Adrenal gland (tissue), 12 donors: Measurements from ENCODE around the gene AQP3. TPM values are rescaled to one million over a fixed set of nuclear protein-coding genes. Genes with fewer than 3 reads are reported as not detected.
"Not testable (repeated sequence)": the region's sequence is repeated elsewhere in the genome, so short reads cannot be mapped to it uniquely, and the experiment has no call there.

ENCODE experiments used
- DNase-seq, 7 donors: peaks; one replicate each; pipeline ENCODE4 v3.0.0-alpha.2; 2019 to 2020
- H3K27ac ChIP-seq, 5 donors: fragments of 200-600 bp; sonication (generic) in 4 of 5; 1 replicate in 3 of 5; 2 replicates in 2 of 5; pipeline versions ENCODE4 v1.5.1 to v1.8.0; 2016 to 2020; ENCODE audit warnings: mild to moderate bottlenecking in 1 of 5
- H3K27me3 ChIP-seq: fragments of 200-600 bp; 2 replicates; pipeline ENCODE4 v1.8.0; 2021
- H3K36me3 ChIP-seq, 2 donors: fragments of 200-600 bp; replicated peaks in 1 of 2; 1 replicate in 1 of 2; 2 replicates in 1 of 2; pipeline versions ENCODE4 v1.5.1 to v1.8.0; 2018 to 2022
- H3K4me1 ChIP-seq, 2 donors: fragments of 200-600 bp; replicated peaks in 1 of 2; 1 replicate in 1 of 2; 2 replicates in 1 of 2; pipeline versions ENCODE4 v1.5.1 to v1.8.0; 2018 to 2021
- H3K4me3 ChIP-seq, 4 donors: fragments of 200-600 bp; sonication (generic) in 3 of 4; one replicate each; pipeline ENCODE4 v1.5.1; 2016 to 2018
- H3K9me3 ChIP-seq, 3 donors: fragments of 200-600 bp; sonication (generic) in 1 of 3; replicated peaks in 1 of 3; 1 replicate in 2 of 3; 2 replicates in 1 of 3; pipeline versions ENCODE4 v1.5.1 to v1.8.0; 2016 to 2021
- POLR2A ChIP-seq, 2 donors: fragments of 450-650 bp; IDR thresholded peaks; one replicate each; pipeline ENCODE4 v1.6.1; 2017; ENCODE audit warnings: antibody characterized with exemption in 2 of 2, mild to moderate bottlenecking in 2 of 2, moderate library complexity in 1 of 2
- WGBS, 4 donors: extraction: QIAGEN DNeasy Blood & Tissue Kit in 2 of 4; methylation state at CpG; one replicate each; pipeline versions ENCODE4 v1.1.5 to v1.1.7; 2013 to 2017; 5-methylcytosine and 5-hydroxymethylcytosine counted together
- intact Hi-C, 2 donors: fragments of 100-400 bp; cut with DNase I; formaldehyde crosslinking; loops; one replicate each; pipeline versions ENCODE4 v1.14.1 to v1.15.0; 2022 to 2023
- polyA plus RNA-seq, 3 donors: library from polyadenylated mRNA; stranded (reverse); fragments of 200-250 nt in 2 of 3; fragments of 350-450 nt in 1 of 3; fragmentation: Illumina TruSeq in 1 of 3; extraction: RNeasy Lipid Tissue Mini Kit (QIAGEN cat#74804) in 1 of 3; gene quantifications; one replicate each; pipeline ENCODE4 v1.2.3, GENCODE V29; 2013 to 2014
- total RNA-seq, 9 donors: library from RNA; depleted of rRNA in 4 of 9; stranded (reverse); fragments of >200 nt in 4 of 9; fragments of 120-200 nt in 1 of 9; fragmentation: NEBNext Ultra II Directional in 1 of 9; extraction: Animal tissue kit (Norgen Biotek cat#: 25700) in 1 of 9; gene quantifications; one replicate each; pipeline versions ENCODE4 v1.1.0 to v1.2.4, GENCODE V29; 2013 to 2023
- TF ChIP-seq, protein P1 (sequence below), 6 experiments: fragments of 450-650 bp in 4 of 6; fragments of 200-600 bp in 2 of 6; sonication (generic) in 1 of 6; IDR thresholded peaks; 1 replicate in 5 of 6; 2 replicates in 1 of 6; pipeline versions ENCODE4 v1.5.1 to v1.8.0; 2016 to 2021; ENCODE audit warnings: antibody characterized with exemption in 6 of 6, mild to moderate bottlenecking in 2 of 6, moderate library complexity in 1 of 6
- donor health status: healthy with polysubstance abuse.
- donor health status: Bipolar disorder and iron deficiency.
- donor health status: DM: yes; HTN: yes; CAD: no.
- donor health status: DM: no; HTN: no; CAD: no.
- donor health status: DM: no; HTN: no; CAD: no.
- donor health status: DM: yes; HTN: yes; CAD: no.

AQP3 gene
- total and polyA plus RNA-seq, 12 donors = 0.88 to 17.9 (median 2.3) TPM

DNA sequence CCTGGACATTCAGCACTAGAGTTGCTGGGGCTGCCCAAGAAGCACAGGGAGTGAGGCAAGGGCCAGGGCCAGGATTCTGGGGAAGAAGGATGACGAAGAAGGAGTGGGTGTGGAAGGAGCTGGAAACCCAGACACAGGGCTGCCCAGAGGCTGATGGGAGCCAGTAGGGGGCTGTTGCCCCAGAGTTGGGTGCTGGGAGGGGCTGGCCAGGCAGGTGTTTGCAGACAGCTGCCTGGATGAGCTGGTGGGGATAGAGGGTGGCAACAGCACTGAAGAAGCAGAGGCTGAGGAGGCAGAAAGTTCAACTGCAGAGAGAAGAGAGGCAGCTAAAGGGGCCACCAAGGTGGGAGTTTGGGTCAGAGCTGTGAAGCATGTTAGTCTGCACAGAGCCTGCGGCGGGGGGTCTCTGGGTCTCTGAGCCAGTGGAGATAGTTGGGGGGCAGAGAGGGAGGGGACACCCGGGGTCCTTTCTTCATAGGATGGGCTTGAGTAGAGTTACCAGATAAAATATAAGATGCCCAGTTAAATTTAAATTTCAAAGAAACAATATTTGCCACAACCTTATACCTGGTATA lies 42.5 kb downstream of the AQP3 start:
- H3K27me3 ChIP-seq = no peaks in the 10 kb centered on the region
- intact Hi-C loops = loop anchor here in 1 of 2 donors (5.0 kb wide), 1 partner anchor 42 kb away; the partner anchor contains the start of gene AQP3
- no peak overlapping the region for H3K4me3 ChIP-seq

DNA sequence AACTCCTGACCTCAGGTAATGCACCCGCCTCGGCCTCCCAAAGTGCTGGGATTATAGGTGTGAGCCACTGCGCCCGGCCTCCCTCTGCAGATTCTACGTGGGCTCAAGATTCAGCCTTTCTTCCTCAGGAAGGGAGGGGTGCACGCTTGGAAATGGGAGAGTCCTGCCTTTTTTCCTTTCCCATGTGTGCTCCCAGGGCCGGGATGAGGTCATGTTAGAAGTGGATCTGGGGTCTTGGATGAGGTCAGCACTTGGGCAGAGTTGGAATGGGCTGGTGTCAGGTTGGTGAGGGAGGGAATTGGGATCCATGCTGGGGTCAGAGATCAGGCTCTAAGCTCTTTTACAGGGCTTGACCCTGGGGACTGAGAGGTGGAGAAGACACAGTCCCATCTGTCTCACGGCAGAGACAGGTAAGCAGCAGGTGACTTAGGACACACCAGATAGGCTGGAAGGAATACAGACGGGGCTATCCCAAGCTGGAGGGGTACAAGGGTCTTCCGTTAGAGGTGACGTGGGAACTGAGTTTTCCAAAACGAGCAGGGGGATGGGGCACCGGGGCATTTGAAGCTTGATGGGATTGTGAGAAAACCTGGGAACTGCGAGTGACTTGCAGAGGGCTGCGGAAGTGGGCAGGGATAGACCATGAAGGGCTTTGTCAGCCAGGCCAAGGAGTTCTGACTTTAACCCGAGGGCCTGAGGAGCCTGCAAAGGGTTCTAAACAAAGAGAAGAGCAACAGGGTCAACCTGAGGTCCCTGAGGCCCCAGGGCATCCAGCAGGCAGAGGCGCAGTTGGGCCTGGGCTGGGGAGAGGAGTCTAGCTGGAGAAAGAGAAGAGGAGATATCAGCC lies 43.2 kb downstream of the AQP3 start:
- Histone ChIP-seq H3K36me3 (no peaks in the 10 kb centered on the region), H3K27me3 (no peaks in the 10 kb centered on the region), H3K4me3 (no peak overlapping the region), H3K27ac (no peak overlapping the region), H3K9me3 (no peaks in the 10 kb centered on the region), H3K4me1 (no peaks in the 10 kb centered on the region)
- intact Hi-C loops = no loop called here
- no peak for DNase-seq
- TF ChIP-seq, protein P1, sequence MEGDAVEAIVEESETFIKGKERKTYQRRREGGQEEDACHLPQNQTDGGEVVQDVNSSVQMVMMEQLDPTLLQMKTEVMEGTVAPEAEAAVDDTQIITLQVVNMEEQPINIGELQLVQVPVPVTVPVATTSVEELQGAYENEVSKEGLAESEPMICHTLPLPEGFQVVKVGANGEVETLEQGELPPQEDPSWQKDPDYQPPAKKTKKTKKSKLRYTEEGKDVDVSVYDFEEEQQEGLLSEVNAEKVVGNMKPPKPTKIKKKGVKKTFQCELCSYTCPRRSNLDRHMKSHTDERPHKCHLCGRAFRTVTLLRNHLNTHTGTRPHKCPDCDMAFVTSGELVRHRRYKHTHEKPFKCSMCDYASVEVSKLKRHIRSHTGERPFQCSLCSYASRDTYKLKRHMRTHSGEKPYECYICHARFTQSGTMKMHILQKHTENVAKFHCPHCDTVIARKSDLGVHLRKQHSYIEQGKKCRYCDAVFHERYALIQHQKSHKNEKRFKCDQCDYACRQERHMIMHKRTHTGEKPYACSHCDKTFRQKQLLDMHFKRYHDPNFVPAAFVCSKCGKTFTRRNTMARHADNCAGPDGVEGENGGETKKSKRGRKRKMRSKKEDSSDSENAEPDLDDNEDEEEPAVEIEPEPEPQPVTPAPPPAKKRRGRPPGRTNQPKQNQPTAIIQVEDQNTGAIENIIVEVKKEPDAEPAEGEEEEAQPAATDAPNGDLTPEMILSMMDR (IDR thresholded peaks at IDR 0.05) = no peak
- TF ChIP-seq POLR2A (IDR thresholded peaks at IDR 0.05) = no peak
- WGBS, 4 donors = 67 to 83% (median 74%) methylated on average over 11 to 17 of the region's 17 CpGs

More for the DNA sequence above, 42.5 kb downstream of the AQP3 start:
- no peak for TF ChIP-seq POLR2A (IDR thresholded peaks at IDR 0.05)
- TF ChIP-seq, protein P1 (IDR thresholded peaks at IDR 0.05) = no peak
- Histone ChIP-seq H3K4me1 (no peaks in the 10 kb centered on the region), H3K27ac (no peak overlapping the region), H3K9me3 (no peaks in the 10 kb centered on the region), H3K36me3 (no peaks in the 10 kb centered on the region)
- no peak for DNase-seq
- 86 to 89% (median 88%) methylated on average over 4 of the region's 4 CpGs for WGBS, 4 donors

DNA sequence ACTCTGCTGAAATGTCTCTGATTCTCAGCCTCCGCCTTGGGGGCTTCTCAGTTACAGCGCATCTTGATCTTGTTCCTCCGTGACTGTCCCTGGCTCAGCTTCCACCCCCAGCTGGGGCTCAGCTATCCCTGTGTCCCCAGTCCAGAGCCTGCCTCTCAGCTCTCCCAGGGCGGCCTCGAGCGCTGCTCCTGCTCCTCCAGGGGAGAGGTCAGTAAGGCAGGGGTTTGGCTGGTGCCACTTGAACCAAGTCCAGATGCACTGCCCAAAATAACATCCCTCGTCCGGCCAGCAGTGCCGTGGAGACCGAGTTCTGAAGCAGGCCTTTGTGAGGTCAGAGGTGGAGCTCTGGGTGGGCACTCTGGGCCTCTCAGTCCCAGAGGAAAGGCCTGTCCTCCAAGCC lies 45.0 kb downstream of the AQP3 start, which contains the start of gene AQP7:
Gene AQP7, minus strand, starts transcription at position 198 of the 400 bp plus-strand sequence. CDS start 1,306 bp downstream, outside the sequence.
- peak within 1 kb of the TSS in 1 of 5 donors; percentile 5 for H3K27ac ChIP-seq
- WGBS, 4 donors = 56 to 77% (median 67%) methylated on average over 3 to 10 of the region's 10 CpGs
- H3K36me3 ChIP-seq, H3K4me1 ChIP-seq, H3K27me3 ChIP-seq, DNase-seq, intact Hi-C loops, H3K9me3 ChIP-seq, H3K4me3 ChIP-seq: not testable (repeated sequence)

DNA sequence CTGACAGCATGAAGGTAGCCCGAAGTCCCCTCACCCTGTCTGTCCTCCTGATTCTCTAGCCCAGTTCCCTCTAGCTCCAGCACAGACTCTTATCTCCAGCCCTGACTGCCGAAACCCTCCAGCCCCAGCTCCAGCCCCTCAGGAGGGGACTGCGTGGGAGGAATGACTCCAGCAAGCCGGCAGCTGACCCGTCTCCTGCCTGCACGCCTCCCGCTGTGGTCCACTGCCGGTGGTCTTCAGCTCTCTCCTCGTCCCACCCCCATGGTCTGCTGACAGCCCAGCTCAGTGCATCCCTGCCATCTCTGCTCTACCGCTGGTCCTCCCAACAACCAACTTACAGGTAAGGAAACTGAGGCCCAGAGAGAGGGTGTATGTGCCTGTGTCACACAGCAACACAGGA lies 45.6 kb downstream of the AQP3 start:
- H3K4me3 ChIP-seq, intact Hi-C loops, DNase-seq, H3K4me1 ChIP-seq, H3K27me3 ChIP-seq, H3K9me3 ChIP-seq, H3K36me3 ChIP-seq: not testable (repeated sequence)
- H3K27ac ChIP-seq = peak overlapping the region in 1 of 5 donors; percentile 5
- WGBS, 4 donors = 80 to 95% (median 87%) methylated on average over 8 to 10 of the region's 10 CpGs

DNA sequence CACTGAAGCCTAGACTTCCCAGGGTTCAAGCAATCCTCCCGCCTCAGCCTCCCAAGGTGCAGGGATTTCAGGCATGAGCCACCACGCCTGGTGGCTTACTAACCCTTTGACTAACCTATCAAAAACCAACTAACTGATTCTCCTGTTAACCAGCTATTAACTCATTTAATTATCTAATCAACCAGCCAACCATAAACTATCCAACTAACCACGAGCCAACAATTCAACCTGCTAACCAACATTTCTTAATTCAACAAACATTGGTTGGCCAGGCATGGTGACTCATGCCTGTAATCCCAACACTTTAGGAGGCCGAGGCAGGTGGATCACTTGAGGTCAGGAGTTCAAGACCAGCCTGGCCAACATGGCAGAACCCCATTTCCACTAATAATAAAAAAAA lies 48.3 kb downstream of the AQP3 start:
- H3K27me3 ChIP-seq, intact Hi-C loops, H3K9me3 ChIP-seq, DNase-seq, H3K27ac ChIP-seq, H3K36me3 ChIP-seq, H3K4me1 ChIP-seq, H3K4me3 ChIP-seq: not testable (repeated sequence)
- WGBS, 4 donors = 81 to 92% (median 82%) methylated on average over 4 of the region's 4 CpGs

DNA sequence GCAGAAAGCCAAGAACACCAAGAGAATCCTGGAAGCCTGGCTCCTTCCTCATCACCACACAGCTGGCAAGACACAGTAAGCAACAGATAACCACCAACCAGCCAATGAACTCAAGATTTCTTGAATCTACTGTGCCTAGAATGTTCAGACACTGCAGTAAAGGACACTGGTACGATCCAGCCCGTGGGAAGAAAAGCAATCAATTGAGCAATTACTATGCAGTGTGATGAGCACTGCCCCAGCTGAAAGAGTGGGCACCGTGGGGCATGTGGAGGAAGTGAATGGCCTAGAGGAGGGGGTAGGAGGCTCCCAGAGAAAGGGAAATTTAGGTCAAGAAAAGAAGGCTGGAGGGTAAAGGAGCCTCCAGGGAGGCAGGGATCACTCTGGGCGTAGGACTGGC lies 49.6 kb downstream of the AQP3 start:
- DNase-seq, H3K27ac ChIP-seq, intact Hi-C loops, H3K27me3 ChIP-seq, H3K9me3 ChIP-seq, H3K36me3 ChIP-seq, H3K4me3 ChIP-seq: not testable (repeated sequence)
- peaks cover 5 to 10% of the 10 kb centered on the region in 2 donors for H3K4me1 ChIP-seq
- WGBS, 4 donors = 81 to 87% (median 83%) methylated on average over 2 to 3 of the region's 4 CpGs

DNA sequence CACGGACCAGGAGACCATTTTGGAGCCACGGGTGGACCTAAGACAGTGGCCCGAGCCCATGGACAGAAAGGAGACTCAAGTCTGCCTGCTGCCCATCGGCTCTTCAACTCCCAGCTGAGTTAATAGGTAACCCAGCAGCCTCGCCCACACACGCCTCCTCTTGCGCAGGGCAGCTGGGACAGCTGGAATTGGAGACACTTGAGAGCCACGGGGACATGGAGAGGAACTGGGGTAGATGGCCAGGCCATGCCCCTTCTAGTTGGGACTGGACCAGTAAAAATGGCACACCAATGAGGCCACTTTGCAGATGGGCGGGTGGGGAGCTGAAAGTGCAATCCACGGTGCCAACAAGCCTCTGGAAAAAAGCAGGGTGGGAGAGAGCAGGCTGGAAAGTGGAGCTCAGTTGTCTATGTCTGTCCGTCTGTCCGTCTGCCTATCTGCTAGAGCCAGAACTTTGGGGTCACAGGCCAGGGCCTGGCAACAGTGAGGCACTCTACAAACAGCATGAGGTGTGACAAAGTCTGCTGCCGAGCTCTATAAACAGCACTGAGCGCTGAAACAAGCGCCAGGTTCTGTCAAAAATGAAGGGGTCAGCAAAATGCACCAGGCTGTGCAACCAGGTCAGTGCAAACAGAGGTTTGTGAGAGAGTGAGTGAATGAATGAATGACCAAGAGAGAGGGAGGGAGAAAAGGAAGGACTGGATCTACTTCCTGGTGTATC lies 52.1 kb downstream of the AQP3 start:
- DNase-seq, H3K9me3 ChIP-seq, H3K36me3 ChIP-seq, intact Hi-C loops, H3K27me3 ChIP-seq, H3K4me3 ChIP-seq, H3K27ac ChIP-seq: not testable (repeated sequence)
- H3K4me1 ChIP-seq = peaks cover 19 to 21% of the 10 kb centered on the region in 2 donors
- WGBS, 4 donors = 89 to 93% (median 91%) methylated on average over 13 to 15 of the region's 15 CpGs

DNA sequence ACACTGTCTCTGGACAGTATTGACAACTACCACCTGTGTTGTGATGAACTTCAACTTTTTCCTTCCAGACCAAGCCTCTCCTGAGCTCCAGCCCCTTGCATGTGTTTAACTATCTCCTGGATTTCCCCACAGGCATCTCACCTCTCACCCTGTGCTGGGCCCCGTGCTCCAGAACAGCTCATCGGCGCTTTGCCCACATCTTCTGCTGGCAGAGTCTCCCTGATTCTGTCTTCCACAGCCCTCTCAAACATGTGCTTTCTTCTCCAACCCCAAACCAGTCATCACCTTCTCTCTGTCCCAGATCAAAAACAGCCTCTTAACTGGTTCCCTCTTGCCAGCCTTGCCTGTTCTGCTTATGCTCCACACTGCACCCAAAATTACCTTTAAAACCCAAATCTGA lies 53.4 kb downstream of the AQP3 start:
- 79 to 87% (median 83%) methylated on average over 3 of the region's 3 CpGs for WGBS, 4 donors
- H3K27me3 ChIP-seq, H3K4me3 ChIP-seq, DNase-seq, H3K9me3 ChIP-seq, intact Hi-C loops, H3K36me3 ChIP-seq, H3K27ac ChIP-seq: not testable (repeated sequence)
- H3K4me1 ChIP-seq = peaks cover 19 to 21% of the 10 kb centered on the region in 2 donors
